T47D (cell line): Measurements from ENCODE around the gene N4BP2L2.
A peak's percentile ranks its signal among the peaks of the same experiment; 100 is the strongest.

Experiments used
- DNase-seq, 2 experiments: peaks; one replicate each; pipeline versions ENCODE4 v3.0.0 to v3.0.0-alpha.2; 2011 to 2012; ENCODE audit warnings: low read depth in 1 of 2, low spot score in 1 of 2
- JUND ChIP-seq: IDR thresholded peaks from 2 replicates; pipeline ENCODE4 v1.6.1; 2012; ENCODE audit warnings: low read depth
- in situ Hi-C: cut with HindIII; loops from 2 replicates; pipeline ENCODE4 v1.10.0; 2016; ENCODE audit warnings: low sequenced_read_pairs, low pct_unique_long_range_greater_than_20kb

N4BP2L2 gene

GRCh38 chr13:32553720-32554119 lies 15.1 kb upstream of the N4BP2L2 start:
- no peak for TF ChIP-seq JUND
- in situ Hi-C loops = no loop called here
- no peak for DNase-seq

GRCh38 chr13:32549788-32550187 lies 11.2 kb upstream of the N4BP2L2 start:
- no peak for TF ChIP-seq JUND
- no peak for DNase-seq
- in situ Hi-C loops = no loop called here

- no peak for TF ChIP-seq JUND
- in situ Hi-C loops = no loop called here
- DNase-seq = no peak
These were observed 10.2 kb upstream of the N4BP2L2 start for GRCh38 chr13:32548837-32549236.

- in situ Hi-C loops = no loop called here
- no peak for DNase-seq
- TF ChIP-seq JUND = no peak
These were observed 6.5 kb upstream of the N4BP2L2 start for GRCh38 chr13:32545083-32545482.

GRCh38 chr13:32542221-32542620 lies 3.6 kb upstream of the N4BP2L2 start:
- in situ Hi-C loops = no loop called here

GRCh38 chr13:32538143-32538620 lies 413 bp downstream of the N4BP2L2 start:
- peak in 1 of 2 experiments; percentile 1 for DNase-seq
- in situ Hi-C loops = no loop called here
- TF ChIP-seq JUND = no peak

More at GRCh38 chr13:32542221-32542620, 3.6 kb upstream of the N4BP2L2 start:
- DNase-seq = no peak
- no peak for TF ChIP-seq JUND

GRCh38 chr13:32537580-32538142 lies 934 bp downstream of the N4BP2L2 start:
- DNase-seq = no peak
- in situ Hi-C loops = no loop called here
- TF ChIP-seq JUND = no peak

GRCh38 chr13:32535748-32536147 lies 2.8 kb downstream of the N4BP2L2 start:
- in situ Hi-C loops = no loop called here
- no peak for TF ChIP-seq JUND
- no peak for DNase-seq

GRCh38 chr13:32535115-32535514 lies 3.5 kb downstream of the N4BP2L2 start:
- in situ Hi-C loops = no loop called here
- DNase-seq = no peak
- TF ChIP-seq JUND = no peak

- in situ Hi-C loops = no loop called here
- no peak for DNase-seq
- TF ChIP-seq JUND = no peak
These were observed 7.7 kb downstream of the N4BP2L2 start for GRCh38 chr13:32530841-32531253.

GRCh38 chr13:32528358-32528757 lies 10.2 kb downstream of the N4BP2L2 start:
- in situ Hi-C loops = no loop called here
- DNase-seq = no peak
- TF ChIP-seq JUND = no peak

GRCh38 chr13:32527151-32527550 lies 11.4 kb downstream of the N4BP2L2 start:
- TF ChIP-seq JUND = no peak
- in situ Hi-C loops = no loop called here
- no peak for DNase-seq

- in situ Hi-C loops = no loop called here
- no peak for TF ChIP-seq JUND
- DNase-seq = no peak
These were observed 12.8 kb downstream of the N4BP2L2 start for GRCh38 chr13:32525766-32526165.

GRCh38 chr13:32515246-32515645 lies 23.3 kb downstream of the N4BP2L2 start:
- TF ChIP-seq JUND = no peak
- in situ Hi-C loops = no loop called here

More at GRCh38 chr13:32515246-32515645, 23.3 kb downstream of the N4BP2L2 start:
- no peak for DNase-seq
